B cell (primary cell): ENCODE data around the gene TCF7.

Source experiments
- EZH2 ChIP-seq: IDR thresholded peaks from 2 replicates; pipeline ENCODE4 v1.6.1; 2012; ENCODE audit warnings: borderline replicate concordance, low read depth, mild to moderate bottlenecking, moderate library complexity, low read length; ENCODE audit not compliant: insufficient read depth, poor library complexity, severe bottlenecking
- TF ChIP-seq, protein P1 (sequence below): fragments of 200-600 bp; IDR thresholded peaks from one replicate; pipeline ENCODE4 v1.8.0; 2022; ENCODE audit warnings: antibody characterized with exemption, mild to moderate bottlenecking

DNA sequence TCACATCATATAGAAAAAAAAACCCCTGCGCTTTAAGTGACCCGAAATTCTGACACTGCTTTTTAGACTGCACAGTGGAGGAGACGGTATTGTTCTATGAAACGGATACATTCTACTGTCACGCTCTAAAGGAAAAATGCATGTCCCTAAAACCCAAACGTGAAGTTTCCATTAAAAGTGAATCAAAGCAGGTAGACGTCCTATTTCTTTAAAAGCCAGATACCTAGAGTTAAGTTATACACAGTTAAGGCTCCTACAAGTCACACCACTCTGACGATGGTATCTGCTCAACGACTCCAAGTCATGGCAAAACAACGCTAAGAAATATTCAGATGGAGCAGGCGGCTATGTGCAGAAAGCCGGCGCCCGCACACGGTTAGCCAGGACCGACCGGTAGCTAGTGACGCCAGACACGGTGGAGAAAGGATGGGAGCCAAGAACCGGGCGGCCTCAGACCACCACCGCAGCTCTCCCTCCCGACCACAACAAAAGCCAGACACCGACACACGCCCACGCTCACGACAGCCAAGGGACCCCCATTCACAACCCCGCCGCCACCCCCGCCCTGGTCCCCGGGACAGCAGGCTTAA is 61.5 kb downstream of the TCF7 start:
- TF ChIP-seq, protein P1, sequence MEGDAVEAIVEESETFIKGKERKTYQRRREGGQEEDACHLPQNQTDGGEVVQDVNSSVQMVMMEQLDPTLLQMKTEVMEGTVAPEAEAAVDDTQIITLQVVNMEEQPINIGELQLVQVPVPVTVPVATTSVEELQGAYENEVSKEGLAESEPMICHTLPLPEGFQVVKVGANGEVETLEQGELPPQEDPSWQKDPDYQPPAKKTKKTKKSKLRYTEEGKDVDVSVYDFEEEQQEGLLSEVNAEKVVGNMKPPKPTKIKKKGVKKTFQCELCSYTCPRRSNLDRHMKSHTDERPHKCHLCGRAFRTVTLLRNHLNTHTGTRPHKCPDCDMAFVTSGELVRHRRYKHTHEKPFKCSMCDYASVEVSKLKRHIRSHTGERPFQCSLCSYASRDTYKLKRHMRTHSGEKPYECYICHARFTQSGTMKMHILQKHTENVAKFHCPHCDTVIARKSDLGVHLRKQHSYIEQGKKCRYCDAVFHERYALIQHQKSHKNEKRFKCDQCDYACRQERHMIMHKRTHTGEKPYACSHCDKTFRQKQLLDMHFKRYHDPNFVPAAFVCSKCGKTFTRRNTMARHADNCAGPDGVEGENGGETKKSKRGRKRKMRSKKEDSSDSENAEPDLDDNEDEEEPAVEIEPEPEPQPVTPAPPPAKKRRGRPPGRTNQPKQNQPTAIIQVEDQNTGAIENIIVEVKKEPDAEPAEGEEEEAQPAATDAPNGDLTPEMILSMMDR, result no peak
- no peak for TF ChIP-seq EZH2
